Rectal smooth muscle tissue (tissue), 1 donor: ENCODE data around the gene ROBO1.
"Not testable (repeated sequence)": the region's sequence is repeated elsewhere in the genome, so short reads cannot be mapped to it uniquely, and the experiment has no call there.

ENCODE experiments used
- H3K27ac ChIP-seq: one replicate; pipeline ENCODE4 v1.7.0; 2013; ENCODE audit warnings: low read depth, low read length, inconsistent platforms
- H3K27me3 ChIP-seq: one replicate; pipeline ENCODE4 v1.7.0; 2013; ENCODE audit warnings: low read length; ENCODE audit not compliant: control insufficient read depth, insufficient read depth
- H3K36me3 ChIP-seq: one replicate; pipeline ENCODE4 v1.7.0; 2013; ENCODE audit warnings: low read length; ENCODE audit not compliant: control insufficient read depth, insufficient read depth
- H3K4me1 ChIP-seq: one replicate; pipeline ENCODE4 v1.7.0; 2013; ENCODE audit warnings: low read length; ENCODE audit not compliant: control insufficient read depth, insufficient read depth
- H3K4me3 ChIP-seq: one replicate; pipeline ENCODE4 v1.7.0; 2013; ENCODE audit warnings: low read length
- H3K9ac ChIP-seq: one replicate; pipeline ENCODE4 v1.7.0; 2013; ENCODE audit warnings: low read length

ROBO1 gene

DNA sequence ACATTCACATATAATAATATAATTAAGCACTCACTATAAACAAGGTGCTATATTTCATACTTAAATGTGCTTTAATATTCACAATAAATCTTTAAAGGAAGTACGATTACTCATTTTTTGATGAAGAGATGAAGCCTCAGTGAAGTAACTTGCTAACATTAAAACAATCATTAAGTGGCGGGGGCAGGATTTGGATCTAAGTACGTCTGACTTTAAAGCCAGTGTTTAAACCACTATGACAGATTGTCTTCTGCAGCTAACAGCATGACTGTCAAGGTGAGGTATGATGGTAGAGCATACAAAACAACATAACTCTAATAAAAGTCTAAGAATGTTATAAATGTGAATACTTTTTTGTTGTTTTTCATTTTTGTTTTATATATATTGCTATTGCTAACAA lies 862.1 kb downstream of the ROBO1 start:
- H3K4me3 ChIP-seq = no peak overlapping the region
- H3K27me3 ChIP-seq = no peaks in the 10 kb centered on the region
- H3K27ac ChIP-seq = no peak overlapping the region
- no peaks in the 10 kb centered on the region for H3K36me3 ChIP-seq
- no peak overlapping the region for H3K9ac ChIP-seq
- no peaks in the 10 kb centered on the region for H3K4me1 ChIP-seq

GRCh38 chr3:78901544-78901943 lies 866.3 kb downstream of the ROBO1 start:
- Histone ChIP-seq H3K4me1 (no peaks in the 10 kb centered on the region), H3K27ac (no peak overlapping the region), H3K27me3 (no peaks in the 10 kb centered on the region), H3K4me3 (no peak overlapping the region), H3K9ac (no peak overlapping the region), H3K36me3 (no peaks in the 10 kb centered on the region)

DNA sequence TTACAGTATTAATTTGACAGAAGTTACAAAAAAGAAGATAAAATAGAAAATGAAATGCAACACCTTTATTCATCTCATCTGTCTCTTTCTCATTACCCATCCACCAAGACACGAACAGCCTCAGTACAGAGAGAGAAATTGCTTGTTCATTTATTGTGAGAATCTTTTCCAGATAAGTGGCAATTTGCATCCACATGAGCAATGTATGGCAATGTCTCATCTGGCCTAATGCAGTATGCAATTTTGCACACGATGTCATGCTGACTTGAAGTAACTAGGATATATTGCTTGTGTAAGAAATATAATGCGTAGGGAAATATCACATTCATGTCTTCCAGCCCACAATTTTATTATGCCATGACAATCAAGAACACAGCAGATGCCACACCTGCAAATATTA lies 866.9 kb downstream of the ROBO1 start:
- no peaks in the 10 kb centered on the region for H3K4me1 ChIP-seq
- no peak overlapping the region for H3K4me3 ChIP-seq
- no peaks in the 10 kb centered on the region for H3K36me3 ChIP-seq
- no peaks in the 10 kb centered on the region for H3K27me3 ChIP-seq
- H3K9ac ChIP-seq = no peak overlapping the region
- no peak overlapping the region for H3K27ac ChIP-seq

DNA sequence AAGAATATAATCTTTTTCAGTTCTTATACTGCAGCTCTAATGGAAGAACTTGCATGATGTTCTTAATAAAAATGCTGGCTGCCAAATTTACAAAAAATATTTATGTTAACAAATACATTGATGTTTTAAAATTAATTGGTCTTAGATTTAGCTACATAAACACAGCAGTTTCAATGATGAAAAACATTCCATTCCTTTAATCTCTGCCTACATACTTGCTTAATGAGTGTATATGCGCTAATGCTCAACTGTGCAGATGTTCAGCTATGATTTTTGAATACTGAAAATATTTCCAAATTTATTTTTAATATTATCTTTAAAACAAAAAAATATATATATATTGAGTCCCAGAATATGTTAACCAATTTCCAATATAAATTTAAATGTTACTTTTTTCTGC lies 867.4 kb downstream of the ROBO1 start:
- H3K9ac ChIP-seq = no peak overlapping the region

GRCh38 chr3:78895528-78895927 lies 872.3 kb downstream of the ROBO1 start:
- H3K27ac ChIP-seq = no peak overlapping the region
- H3K4me1 ChIP-seq = no peaks in the 10 kb centered on the region
- H3K27me3 ChIP-seq = no peaks in the 10 kb centered on the region
- H3K4me3 ChIP-seq = no peak overlapping the region
- H3K36me3 ChIP-seq = no peaks in the 10 kb centered on the region
- H3K9ac ChIP-seq = no peak overlapping the region

More for the DNA sequence above, 867.4 kb downstream of the ROBO1 start:
- Histone ChIP-seq H3K27me3 (no peaks in the 10 kb centered on the region), H3K4me1 (no peaks in the 10 kb centered on the region), H3K36me3 (no peaks in the 10 kb centered on the region), H3K27ac (no peak overlapping the region), H3K4me3 (no peak overlapping the region)

DNA sequence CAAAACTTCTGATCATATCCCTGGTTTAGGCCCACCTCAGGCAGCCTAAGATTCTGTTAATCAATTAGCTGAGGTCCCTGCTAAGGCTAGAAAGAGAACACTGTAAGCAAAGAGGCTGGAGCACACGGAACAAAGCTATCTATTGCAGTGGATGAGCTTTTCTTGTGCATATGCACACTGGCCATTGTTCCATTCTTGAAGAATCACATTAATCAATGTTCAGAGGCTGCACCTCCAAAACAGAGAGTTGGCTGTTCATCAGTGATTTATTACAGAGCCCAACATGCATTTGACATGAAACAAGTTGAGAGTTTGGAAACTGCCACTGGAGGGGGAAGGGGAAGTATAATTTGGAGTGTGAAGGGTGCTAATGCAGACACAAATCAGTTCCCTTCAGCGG lies 873.0 kb downstream of the ROBO1 start:
- H3K4me1 ChIP-seq = no peaks in the 10 kb centered on the region
- H3K27ac ChIP-seq = no peak overlapping the region
- no peak overlapping the region for H3K4me3 ChIP-seq
- H3K36me3 ChIP-seq = no peaks in the 10 kb centered on the region
- no peak overlapping the region for H3K9ac ChIP-seq
- no peaks in the 10 kb centered on the region for H3K27me3 ChIP-seq

- Histone ChIP-seq H3K36me3 (no peaks in the 10 kb centered on the region), H3K27me3 (no peaks in the 10 kb centered on the region), H3K9ac (no peak overlapping the region), H3K4me1 (no peaks in the 10 kb centered on the region), H3K4me3 (no peak overlapping the region), H3K27ac (no peak overlapping the region)
These were observed 874.6 kb downstream of the ROBO1 start for GRCh38 chr3:78893161-78893560.

DNA sequence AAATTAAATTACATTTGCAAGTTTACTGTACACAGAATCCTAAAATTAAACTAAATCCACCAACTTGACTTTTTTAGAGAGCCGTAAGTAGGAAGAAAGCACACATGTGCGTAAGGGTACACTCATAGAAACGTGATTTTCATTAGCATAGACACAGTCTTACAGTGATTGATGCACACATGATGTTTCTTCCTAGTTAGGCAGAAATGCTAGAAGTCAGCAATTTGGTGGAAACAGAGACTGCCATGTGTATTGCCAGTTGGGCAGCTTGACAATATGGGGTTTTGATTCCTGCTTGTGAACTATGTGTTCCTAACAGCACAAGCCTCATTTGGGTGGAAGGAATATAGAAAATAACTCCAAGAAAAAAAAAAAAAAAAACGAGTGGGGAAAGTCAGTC lies 878.5 kb downstream of the ROBO1 start:
- Histone ChIP-seq H3K27me3 (no peaks in the 10 kb centered on the region), H3K27ac (no peak overlapping the region), H3K4me3 (no peak overlapping the region), H3K36me3 (no peaks in the 10 kb centered on the region), H3K9ac (no peak overlapping the region), H3K4me1 (no peaks in the 10 kb centered on the region)

DNA sequence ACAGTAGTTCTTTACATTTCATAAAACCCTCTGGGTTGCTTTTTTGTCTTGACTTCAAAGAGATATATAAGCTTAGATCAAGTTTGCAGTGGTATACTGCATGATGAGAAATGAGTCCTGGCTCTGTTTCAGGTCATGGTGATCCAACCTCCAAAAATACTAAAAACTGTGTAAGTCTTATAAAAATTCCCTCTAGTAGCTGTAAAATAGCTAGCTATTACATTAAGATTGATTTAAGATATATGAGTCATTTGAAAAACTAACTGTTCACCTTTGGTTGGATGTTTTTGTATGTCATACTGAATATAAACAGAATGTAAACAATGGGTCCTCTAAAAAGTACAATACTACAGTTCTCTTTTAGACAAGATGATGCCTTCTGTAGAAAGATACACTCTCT lies 879.2 kb downstream of the ROBO1 start:
- Histone ChIP-seq H3K27me3 (no peaks in the 10 kb centered on the region), H3K4me1 (no peaks in the 10 kb centered on the region), H3K9ac (no peak overlapping the region), H3K27ac (no peak overlapping the region), H3K36me3 (no peaks in the 10 kb centered on the region), H3K4me3 (no peak overlapping the region)

DNA sequence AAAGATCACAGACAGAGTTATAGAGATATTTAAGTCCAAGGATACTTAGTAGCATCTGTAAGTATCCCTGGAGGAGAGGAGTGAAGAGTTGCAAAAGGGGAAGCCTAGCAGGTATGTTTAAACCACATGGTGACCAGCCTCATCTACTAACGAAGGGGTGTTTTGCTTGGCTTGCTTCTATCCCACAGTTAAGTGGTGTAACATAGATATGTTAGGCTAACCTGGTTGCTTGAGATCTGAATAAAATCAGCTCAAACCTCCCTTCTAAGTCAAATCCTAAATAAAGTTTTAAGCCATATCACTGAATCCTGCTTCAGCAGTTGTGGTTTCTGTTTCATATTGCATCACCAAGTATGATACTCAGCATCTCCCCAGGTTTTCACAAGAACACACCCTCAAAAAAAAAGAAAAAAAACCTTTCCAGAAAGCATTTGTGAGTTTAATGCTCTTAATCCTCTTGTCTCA lies 880.2 kb downstream of the ROBO1 start:
- Histone ChIP-seq H3K4me3 (no peak overlapping the region), H3K4me1 (no peaks in the 10 kb centered on the region), H3K36me3 (no peaks in the 10 kb centered on the region), H3K9ac (no peak overlapping the region), H3K27ac (no peak overlapping the region), H3K27me3 (no peaks in the 10 kb centered on the region)

DNA sequence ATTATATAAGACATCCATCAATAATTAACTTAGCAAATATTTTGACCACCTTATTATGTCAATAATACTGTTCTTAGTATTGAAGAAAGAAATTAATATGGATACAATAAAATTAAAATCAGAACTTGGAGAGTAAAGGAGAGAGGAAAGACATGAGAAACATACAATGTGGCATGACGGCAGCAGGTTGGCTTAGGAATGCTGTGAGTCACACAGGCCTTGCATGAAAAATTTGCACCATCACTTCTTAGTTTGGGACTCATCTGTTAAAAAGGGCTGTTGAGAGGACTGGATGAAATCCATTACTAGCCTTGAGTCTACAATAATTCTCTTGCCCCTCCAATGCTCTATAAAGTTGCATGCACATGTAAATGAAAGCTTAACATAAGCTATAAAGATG lies 880.8 kb downstream of the ROBO1 start:
- Histone ChIP-seq H3K4me3 (no peak overlapping the region), H3K27me3 (no peaks in the 10 kb centered on the region), H3K4me1 (no peaks in the 10 kb centered on the region), H3K27ac (no peak overlapping the region), H3K36me3 (no peaks in the 10 kb centered on the region), H3K9ac (no peak overlapping the region)

DNA sequence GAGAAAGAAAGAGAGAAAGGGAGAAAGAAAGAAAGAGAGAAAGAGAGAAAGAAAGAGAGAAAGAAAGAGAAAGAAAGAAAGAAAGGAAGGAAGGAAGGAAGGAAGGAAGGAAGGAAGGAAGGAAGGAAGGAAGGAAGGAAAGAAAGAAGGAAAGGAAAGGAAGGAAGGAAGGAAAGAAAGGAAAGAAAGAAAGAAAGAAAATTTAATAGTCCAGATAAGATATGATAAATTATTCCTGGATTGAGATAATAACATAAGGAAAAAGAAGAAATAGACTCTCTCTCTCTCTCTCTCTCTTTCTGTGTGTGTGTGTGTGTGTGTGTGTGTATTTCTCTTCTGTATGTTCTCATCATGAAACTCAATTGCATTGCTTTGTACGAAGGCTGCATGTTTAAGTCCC lies 883.2 kb downstream of the ROBO1 start:
- not testable (repeated sequence) for H3K27me3 ChIP-seq, H3K4me3 ChIP-seq, H3K36me3 ChIP-seq, H3K9ac ChIP-seq, H3K4me1 ChIP-seq, H3K27ac ChIP-seq

DNA sequence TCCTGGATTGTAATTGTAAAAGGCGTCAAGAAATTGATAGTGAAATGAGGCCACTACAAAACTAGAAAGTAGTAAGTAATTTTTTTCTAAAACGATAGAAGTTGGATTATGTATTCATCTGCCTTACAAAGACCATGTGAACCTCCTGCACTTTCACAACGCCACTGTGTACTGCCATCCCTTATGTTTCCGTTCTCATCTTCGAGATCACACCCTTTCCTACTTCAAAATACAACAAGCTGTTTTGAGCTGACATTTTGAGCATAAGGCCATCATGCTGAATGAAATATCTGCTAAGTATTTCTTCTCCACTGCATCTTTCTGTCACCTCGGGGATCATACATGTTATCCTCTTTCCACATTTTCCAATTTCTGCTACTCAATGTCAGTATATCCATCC lies 885.5 kb downstream of the ROBO1 start:
- H3K4me1 ChIP-seq = peaks cover 2% of the 10 kb centered on the region
- H3K27me3 ChIP-seq = no peaks in the 10 kb centered on the region
- H3K9ac ChIP-seq = no peak overlapping the region
- H3K4me3 ChIP-seq = no peak overlapping the region
- H3K27ac ChIP-seq = no peak overlapping the region
- H3K36me3 ChIP-seq = no peaks in the 10 kb centered on the region
